K562 treated with DMSO at 1 percent for 4 hours (cell line): ENCODE data around the gene CUTC. TPM values are rescaled to one million over a fixed set of nuclear protein-coding genes. Genes with fewer than 3 reads are reported as not detected.

ENCODE experiments used
- total RNA-seq: library from RNA; unstranded; fragments of 300-600 nt; gene quantifications from 2 replicates; pipeline ENCODE4 v1.2.3, GENCODE V29; 2022; ENCODE audit not compliant: insufficient read depth

CUTC gene
- 14.1 and 18.3 TPM in 2 replicates for total RNA-seq

GRCh38 chr10:99732033-99732842, at the start of gene CUTC, which contains the start of gene COX15:
CUTC (plus strand) TSS chr10:99732234; CDS start chr10:99732349, 115 bp downstream.
COX15 (minus strand) TSS chr10:99732127; CDS start chr10:99732049, 78 bp downstream.

DNA sequence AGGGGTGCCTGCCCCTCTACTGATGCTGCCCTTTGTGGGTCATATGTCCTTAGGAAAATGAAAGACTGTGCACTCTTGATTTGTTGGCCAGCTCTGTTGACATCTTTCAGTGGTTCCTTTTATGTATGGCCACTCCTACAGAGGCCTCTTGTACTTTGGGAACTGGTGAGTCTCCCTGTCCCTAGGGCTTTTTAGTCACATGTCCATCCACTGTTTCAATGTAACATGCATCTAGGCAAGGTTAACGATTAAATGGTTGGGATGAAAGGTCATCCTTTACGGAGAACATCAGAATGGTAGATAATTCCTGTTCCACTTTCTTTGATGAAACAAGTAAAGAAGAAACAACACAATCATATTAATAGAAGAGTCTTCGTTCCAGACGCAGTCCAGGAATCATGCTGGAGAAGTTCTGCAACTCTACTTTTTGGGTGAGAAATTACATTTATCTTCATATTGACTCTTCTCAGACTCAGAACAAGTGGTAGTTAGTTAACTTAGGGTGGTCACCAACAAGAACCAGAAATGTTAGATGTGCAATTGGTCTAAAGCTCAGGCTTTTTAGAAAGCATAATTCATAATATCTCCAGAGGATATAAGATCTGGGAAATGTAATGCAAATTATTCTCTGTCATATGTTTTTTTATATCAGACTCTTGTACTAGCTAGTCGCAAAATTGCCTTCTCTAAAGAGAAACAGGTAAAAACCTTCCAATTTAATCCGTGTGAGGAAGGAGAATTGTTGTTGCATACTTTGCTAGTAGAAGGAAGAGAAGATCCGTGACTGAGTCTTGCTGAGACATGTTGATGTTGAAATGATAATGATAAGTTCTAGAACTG, 50.6 kb downstream of the CUTC start, which contains the start of gene ABCC2:
Gene ABCC2 (plus strand): TSS at position 194 of the 840 bp plus-strand sequence. CDS start 205 bp downstream, at position 399.

Other genes starting within 250 kb of the CUTC start
- gene NKX2-3, start 199.3 kb upstream of the CUTC start, total RNA-seq, result not detected in 2 replicates
- 7.3 and 8.9 TPM in 2 replicates for gene SLC25A28, start 111.8 kb upstream of the CUTC start, total RNA-seq
- gene ENTPD7, start 72.7 kb upstream of the CUTC start, total RNA-seq, result 5.1 and 6.3 TPM in 2 replicates
- gene COX15, start 107 bp upstream of the CUTC start, total RNA-seq, result 13.8 and 14.5 TPM in 2 replicates
- 0.27 TPM in 1 of 2 replicates, not detected in the other for gene ABCC2, start 50.4 kb downstream of the CUTC start, total RNA-seq